GM18499 (cell line): ENCODE results near the gene LARGE1.

Experiments
- ATAC-seq: cut with Tn5 transposase; IDR thresholded peaks from one replicate; pipeline ENCODE4 v1.9.1; 2021; ENCODE audit warnings: moderate number of reproducible peaks; ENCODE audit not compliant: insufficient read depth, unreplicated experiment

Gene LARGE1

GRCh38 chr22:33914699-33915098 is 5.6 kb downstream of the LARGE1 start:
- no peak for ATAC-seq

- no peak for ATAC-seq
These were observed 6.1 kb downstream of the LARGE1 start for GRCh38 chr22:33914131-33914530.

- no peak for ATAC-seq
These were observed 7.1 kb downstream of the LARGE1 start for GRCh38 chr22:33913188-33913587.

GRCh38 chr22:33909911-33910310 is 10.4 kb downstream of the LARGE1 start:
- no peak for ATAC-seq

- ATAC-seq: no peak
These were observed 11.2 kb downstream of the LARGE1 start for GRCh38 chr22:33909075-33909458.

GRCh38 chr22:33908171-33909074 is 11.9 kb downstream of the LARGE1 start:
- no peak for ATAC-seq

- no peak for ATAC-seq
These were observed 13.3 kb downstream of the LARGE1 start for GRCh38 chr22:33906954-33907353.

- no peak for ATAC-seq
These were observed 13.8 kb downstream of the LARGE1 start for GRCh38 chr22:33906475-33906874.

- ATAC-seq: no peak
These were observed 17.3 kb downstream of the LARGE1 start for GRCh38 chr22:33903012-33903411.

- no peak for ATAC-seq
These were observed 18.2 kb downstream of the LARGE1 start for GRCh38 chr22:33902073-33902472.

- no peak for ATAC-seq
These were observed 22.2 kb downstream of the LARGE1 start for GRCh38 chr22:33898121-33898520.

GRCh38 chr22:33897448-33897835 is 22.8 kb downstream of the LARGE1 start:
- ATAC-seq: no peak

GRCh38 chr22:33896575-33897447 is 23.5 kb downstream of the LARGE1 start:
- ATAC-seq: no peak

GRCh38 chr22:33896154-33896553 is 24.1 kb downstream of the LARGE1 start:
- ATAC-seq: no peak

GRCh38 chr22:33895444-33895843 is 24.8 kb downstream of the LARGE1 start:
- no peak for ATAC-seq

GRCh38 chr22:33894515-33894914 is 25.8 kb downstream of the LARGE1 start:
- no peak for ATAC-seq

GRCh38 chr22:33894036-33894435 is 26.2 kb downstream of the LARGE1 start:
- no peak for ATAC-seq

- ATAC-seq: no peak
These were observed 26.8 kb downstream of the LARGE1 start for GRCh38 chr22:33893512-33893911.

GRCh38 chr22:33891992-33892391 is 28.3 kb downstream of the LARGE1 start:
- ATAC-seq: no peak

- no peak for ATAC-seq
These were observed 28.8 kb downstream of the LARGE1 start for GRCh38 chr22:33891455-33891854.

GRCh38 chr22:33889748-33890147 is 30.5 kb downstream of the LARGE1 start:
- no peak for ATAC-seq
